HG02798 (cell line): ENCODE data around the gene PKMYT1.

Experiments
- ATAC-seq: cut with Tn5 transposase; IDR thresholded peaks from one replicate; pipeline ENCODE4 v1.9.1; 2021; ENCODE audit warnings: mild to moderate bottlenecking; ENCODE audit not compliant: unreplicated experiment, poor library complexity

The PKMYT1 gene

DNA sequence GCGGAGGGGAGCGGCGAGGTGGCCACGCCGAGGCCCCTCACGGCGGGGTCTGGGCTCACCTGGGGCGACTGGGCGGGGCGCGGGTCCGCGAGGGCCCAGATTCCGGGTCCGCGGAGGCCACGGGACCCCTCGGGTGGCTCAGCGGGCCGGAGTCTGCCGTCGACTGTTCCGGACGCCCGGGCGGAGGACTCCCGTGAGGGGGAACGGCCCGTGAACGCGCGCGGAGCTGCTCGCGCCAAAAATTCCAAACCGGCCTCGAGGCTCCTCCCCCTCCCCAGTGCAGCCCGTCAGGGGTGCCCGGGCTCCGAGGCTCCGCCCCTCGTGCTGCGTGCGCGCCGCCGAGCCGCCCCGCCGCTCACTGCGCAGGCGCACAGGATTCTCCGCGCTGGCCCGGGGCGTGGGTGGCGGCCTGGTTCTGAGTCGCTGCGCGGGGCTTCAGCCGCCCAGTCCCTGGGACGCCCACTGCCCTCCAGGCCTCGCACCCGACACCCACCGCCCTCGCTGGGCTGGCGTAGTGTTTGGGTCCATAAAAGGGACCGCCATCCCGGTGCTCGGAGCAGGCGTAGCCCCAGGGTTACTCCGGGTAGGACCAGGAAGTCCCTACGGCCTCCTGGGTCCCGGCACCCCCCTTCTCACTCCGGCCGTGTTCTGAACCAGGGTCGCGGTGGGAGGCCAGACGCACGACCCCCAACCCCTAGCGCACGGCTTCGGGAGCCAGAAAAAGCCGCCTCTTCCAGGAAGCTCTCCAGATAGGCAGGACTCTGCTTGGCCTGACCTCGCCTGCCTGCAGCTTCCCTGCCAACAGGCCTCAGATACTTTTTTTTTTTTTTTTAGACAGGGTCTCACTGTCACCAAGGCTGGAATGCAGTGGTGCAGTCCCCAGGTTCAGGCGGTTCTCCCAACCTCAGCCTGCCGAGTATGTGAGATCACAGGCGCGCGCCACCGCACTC, at the start of gene PKMYT1:
PKMYT1 (minus strand) TSS at position 220 of the 950 bp plus-strand sequence. CDS start 789 bp downstream, outside the sequence.
- ATAC-seq = peak; percentile 87

DNA sequence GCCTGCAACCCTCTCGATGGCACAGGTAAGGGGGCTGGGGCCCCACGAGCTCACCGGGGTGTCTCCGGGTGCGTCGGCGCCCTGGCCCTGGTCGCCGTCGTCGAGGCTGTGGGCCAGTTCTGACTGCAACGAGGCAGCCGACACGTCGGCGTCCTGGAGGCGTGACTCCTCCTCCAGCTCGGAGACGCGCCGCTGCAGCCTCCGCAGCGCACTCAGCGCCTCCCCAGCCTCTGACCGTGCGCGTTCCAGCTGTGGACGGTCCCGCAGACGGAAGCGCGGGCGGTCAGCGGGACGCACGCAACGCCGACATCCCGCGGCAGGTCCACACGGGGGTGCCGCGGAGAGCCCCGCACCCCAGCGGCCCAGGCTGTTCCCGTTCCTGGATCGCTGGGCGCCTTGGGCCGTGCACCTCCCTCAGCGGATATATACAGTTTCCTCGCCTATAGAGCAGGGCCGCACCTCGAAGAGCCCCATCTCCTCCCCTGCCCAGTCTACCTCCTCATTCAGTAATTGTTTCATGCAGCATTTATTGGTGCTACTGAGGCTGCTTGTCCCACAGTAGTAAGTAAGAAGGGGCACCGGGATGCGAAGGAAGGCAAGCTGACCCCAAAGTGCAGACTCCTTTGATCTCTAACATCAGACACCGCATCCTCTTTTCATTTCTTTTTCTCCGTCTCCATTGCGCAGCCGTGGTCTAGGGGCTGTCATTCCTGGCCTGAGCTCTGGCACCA, 49.4 kb upstream of the PKMYT1 start:
- ATAC-seq = no peak

DNA sequence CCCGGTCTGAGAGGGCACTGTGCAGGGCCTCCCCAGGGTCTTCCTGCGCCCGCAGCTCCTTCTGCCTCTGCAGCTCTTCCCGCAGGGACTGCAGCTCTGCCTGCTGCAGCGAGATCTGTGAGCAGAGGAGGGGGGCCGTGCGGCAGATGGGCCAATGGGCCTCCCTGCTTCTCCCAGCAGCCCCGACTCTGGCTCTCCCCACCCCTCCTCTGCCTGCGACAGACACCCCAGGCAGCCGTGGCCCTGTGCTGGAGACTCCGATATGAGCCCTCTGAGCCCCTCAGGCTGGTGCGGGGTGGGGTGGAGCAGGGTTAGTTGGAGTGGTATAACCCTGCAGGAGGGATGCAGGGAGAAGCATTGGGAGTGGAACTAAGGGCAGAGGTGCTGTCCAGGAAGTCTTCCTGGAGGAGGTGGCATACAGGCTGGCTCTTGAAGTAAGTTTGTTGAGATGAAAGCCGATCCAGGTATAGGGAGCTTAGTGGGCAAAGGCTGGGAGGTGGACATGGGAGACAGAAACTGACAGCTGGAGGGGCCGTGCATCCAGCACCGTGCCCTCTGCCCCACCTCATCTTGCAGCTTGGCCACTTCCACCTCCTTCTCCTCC, 48.6 kb upstream of the PKMYT1 start:
- ATAC-seq = no peak

DNA sequence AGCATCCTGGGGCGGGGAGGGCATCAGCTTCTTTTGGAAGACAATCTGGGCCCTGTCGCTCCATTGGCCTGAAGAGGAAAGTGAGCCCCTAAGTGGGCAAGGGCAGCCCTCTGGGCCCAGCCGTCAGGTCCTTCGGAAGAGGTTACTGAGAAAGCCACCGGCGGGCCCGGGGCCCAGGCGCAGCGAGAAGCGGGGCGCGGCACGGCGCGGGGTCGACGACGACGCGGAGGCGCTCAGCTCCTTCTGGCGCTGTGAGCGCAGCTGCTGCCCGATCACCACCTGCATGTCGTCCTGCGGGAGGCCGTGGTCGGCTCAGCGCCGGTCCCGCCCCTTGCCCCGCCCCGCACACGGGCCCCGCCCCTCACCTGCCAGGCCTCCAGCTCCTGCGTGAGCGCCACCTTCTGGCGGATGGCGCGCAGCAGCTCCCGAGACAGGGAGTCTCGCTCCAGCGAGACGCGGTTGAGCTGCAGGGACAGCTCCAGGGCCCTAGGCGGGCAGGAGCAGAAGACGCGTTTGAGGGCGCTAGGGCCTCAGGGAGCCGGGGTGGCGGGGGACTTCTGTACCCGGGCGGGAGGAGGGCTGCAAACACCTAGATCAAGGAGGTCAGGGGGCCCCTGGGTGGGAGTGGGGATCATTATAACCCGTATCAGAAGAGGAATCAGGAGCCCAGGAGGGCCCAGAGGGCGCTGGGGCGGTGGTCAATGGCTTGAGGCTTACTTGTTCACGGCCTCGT, 47.9 kb upstream of the PKMYT1 start:
- ATAC-seq = peak; percentile 35

DNA sequence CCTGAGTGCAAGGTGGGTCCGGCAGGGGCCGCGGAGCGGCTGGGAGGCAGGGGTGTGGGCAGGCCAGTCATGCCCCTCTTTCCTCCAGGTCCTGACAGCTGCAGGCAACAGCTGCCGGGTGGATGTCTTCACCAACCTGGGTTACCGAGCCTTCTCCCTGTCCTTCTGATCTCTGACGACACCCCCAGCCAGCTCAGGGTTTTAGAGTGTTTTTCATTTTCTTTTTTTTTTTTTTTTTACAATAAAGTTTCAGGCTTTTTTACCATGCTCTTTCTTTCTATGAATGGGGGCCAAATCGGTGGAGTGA, 47.2 kb upstream of the PKMYT1 start:
- no peak for ATAC-seq

DNA sequence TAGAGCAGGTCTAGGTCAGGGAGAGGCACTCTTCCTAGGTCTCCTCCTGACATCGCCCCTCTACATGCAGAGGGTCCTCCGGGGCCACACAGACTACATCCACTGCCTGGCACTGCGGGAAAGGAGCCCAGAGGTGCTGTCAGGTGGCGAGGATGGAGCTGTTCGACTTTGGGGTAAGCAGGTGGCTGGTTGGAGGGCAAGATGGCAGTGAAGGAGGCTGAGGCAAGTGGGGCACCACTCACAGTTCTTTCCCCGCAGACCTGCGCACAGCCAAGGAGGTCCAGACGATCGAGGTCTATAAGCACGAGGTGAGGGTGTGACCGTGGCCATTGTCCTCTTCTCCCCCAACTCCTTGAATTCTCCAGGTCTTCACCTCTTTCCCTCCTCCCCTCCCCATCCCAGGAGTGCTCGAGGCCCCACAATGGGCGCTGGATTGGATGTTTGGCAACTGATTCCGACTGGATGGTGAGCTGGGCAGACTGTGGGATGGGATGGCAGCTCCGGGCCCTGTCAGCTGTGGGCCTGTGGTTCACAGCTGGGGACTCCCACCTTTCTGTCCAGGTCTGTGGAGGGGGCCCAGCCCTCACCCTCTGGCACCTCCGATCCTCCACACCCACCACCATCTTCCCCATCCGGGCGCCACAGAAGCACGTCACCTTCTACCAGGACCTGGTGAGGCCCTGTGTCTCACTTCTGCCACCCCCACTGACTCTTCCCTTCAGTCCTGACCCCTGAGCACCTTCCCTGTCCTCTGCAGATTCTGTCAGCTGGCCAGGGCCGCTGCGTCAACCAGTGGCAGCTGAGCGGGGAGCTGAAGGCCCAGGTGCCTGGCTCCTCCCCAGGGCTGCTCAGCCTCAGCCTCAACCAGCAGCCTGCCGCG, 46.6 kb upstream of the PKMYT1 start:
- ATAC-seq = no peak

DNA sequence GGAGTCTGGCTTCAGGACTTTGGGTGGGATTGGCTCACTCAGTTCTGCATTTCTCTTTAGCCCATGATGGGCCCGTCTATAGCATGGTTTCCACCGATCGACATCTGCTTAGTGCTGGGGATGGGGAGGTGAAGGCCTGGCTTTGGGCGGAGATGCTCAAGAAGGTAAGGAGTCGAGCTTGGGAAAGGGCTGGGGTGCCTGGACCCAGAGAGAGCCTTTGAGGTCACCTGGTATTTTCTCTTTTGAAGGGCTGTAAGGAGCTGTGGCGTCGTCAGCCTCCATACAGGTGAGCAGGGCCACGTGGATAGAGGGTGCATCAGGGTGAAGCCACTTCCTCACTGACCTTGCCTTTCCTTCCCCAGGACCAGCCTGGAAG, 45.7 kb upstream of the PKMYT1 start:
- no peak for ATAC-seq

DNA sequence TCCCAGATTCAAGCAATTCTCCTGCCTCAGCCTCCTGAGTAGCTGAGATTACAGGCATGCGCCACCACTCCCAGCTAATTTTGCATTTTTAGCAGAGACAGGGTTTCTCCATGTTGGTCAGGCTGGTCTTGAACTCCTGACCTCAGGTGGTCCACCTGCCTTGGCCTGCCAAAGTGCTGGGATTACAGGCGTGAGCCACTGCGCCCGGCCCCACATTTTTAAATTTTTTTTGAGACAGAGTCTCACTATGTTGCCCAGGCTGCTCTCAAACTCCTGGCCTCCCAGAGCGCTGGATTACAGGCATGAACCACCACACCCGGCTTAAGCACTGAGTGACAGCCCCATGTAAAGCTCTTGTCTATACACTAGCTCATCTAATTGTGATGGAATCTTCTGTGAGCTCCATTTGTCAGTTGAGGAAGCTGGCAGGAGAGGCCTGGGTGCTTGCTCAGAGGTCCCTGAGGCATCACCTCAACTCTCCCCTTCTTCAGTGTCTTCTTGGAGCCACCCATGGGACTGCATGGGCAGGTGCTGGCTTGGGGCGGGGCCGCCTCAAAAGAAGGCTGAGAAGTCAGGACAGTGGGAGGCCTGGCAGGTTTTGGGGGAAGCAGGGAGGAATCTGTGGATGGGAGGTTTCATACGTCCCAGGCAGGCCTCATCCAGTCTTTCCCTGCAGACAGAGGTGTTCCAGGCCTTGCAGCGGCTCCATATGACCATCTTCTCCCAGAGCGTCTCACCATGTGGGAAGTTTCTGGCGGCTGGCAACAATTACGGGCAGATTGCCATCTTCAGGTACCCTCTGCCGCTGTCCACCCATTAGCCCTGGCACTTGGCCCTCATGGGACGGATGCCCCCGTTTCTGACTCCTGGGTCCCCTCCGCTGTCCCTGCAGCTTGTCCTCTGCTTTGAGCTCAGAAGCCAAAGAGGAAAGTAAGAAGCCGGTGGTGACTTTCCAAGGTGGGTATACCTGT, 45.1 kb upstream of the PKMYT1 start:
- ATAC-seq = no peak

DNA sequence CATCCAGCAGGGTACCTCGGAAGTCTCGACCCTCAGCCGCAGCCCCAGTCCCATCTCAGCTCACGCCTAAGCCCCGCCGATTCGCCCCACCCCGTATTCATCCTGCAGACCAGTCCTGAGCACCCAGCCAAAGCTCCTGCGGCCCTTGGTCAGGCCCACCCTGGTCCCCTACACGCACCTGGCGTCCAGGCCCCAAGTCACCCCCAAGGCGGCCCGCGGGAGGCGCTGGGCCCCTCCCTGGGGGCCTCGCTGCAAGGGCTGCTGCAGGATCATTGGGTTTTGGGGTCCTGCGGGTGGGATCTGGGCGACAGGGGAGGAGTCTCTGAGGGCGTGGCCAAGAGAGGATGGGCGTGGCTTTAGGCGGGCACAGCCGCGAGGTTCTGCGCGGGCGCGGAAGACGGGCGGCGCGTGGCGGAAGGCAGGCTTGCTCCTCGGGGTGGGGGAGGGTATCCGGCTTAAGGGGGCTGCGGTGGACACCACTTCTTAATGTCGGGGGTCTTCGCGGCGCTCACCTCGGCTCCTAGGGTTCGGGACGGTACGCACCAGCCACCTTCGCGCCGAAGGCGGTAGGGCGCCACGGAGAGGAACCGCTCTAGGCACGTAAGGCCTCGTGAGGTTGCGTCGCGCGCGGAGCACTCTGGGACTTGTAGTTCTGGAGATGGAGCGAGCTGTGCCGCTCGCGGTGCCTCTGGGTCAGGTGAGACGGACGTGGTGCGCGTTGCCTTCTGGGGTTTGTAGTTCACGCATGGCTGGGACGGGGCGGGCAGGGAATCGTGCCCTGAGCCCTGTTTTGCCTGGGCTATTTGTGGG, 43.6 kb upstream of the PKMYT1 start, which contains the start of the genes HCFC1R1 and THOC6:
HCFC1R1 (minus strand) TSS at position 274 of the 810 bp plus-strand sequence; CDS start at position 273, 1 bp downstream.
THOC6 (plus strand) TSS at position 367 of the 810 bp plus-strand sequence; CDS start at position 659, 292 bp downstream.
- ATAC-seq = peak; percentile 80

DNA sequence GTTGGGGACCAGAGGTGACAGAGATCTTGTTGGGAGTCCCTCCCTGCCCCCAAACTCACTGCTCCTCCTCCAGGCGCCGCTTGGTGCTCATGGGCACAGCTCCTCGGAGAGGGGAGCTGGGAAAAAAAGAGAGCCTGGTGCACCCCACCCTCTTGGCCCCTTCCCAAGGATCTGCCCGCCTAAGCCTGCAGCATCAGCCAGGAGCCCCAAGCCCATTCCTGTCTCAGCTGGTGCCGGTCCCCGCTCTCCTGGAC, 43.1 kb upstream of the PKMYT1 start:
- no peak for ATAC-seq

DNA sequence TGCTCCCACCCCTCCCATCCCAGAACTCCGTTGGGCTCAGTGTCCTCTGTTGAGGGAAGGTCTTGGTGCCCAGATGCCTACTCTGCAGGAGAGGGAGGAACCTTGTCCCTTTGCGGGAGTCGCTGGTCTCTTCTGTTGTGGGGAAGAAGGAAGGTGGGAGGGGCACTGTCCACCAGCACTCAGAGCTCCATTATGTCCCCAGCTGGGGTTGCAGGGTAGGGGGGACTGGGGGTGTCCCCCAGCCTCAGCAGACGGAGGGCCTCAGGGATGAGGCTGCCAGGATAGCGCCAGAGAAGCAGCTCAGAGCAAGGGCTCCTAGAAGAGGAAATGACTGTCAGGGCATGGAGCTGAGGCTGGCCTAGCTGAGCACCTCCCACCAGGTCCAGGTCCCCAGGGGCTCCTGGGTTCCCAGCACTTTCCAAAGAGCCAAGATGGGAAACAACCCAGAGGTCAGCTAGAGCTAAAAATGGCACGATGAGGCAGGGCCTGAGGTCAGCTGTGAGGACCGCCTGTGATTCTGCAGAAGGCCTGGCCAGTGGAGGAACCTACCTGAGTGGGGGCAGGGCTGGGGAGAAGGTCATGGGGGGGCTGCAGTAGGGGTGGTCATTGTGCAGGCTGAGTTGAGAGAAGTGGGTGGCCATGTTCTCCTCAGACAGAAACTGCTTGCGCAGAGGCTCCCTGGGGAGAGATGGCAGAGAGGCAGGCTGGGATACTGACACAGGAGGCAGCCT, 42.6 kb upstream of the PKMYT1 start:
- ATAC-seq = no peak

DNA sequence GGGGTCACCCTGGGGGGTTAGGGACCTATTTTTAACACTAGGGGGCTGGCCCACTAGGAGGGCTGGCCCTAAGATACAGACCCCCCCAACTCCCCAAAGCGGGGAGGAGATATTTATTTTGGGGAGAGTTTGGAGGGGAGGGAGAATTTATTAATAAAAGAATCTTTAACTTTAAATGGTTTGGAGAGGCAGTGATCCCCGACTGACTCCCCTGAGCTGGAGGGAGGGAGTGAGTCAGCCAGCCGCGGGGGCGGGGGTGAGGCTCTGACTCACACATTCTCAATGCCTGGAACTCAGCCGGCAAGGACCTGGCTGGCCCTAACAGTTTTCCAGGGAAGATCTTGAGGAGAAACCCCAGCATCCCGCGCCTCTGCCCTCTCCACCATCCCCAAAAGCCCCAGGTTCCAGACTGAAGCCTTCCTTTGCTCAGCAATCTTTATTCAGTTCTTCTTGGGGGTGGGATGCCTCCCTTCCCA, 42.0 kb upstream of the PKMYT1 start:
- no peak for ATAC-seq

DNA sequence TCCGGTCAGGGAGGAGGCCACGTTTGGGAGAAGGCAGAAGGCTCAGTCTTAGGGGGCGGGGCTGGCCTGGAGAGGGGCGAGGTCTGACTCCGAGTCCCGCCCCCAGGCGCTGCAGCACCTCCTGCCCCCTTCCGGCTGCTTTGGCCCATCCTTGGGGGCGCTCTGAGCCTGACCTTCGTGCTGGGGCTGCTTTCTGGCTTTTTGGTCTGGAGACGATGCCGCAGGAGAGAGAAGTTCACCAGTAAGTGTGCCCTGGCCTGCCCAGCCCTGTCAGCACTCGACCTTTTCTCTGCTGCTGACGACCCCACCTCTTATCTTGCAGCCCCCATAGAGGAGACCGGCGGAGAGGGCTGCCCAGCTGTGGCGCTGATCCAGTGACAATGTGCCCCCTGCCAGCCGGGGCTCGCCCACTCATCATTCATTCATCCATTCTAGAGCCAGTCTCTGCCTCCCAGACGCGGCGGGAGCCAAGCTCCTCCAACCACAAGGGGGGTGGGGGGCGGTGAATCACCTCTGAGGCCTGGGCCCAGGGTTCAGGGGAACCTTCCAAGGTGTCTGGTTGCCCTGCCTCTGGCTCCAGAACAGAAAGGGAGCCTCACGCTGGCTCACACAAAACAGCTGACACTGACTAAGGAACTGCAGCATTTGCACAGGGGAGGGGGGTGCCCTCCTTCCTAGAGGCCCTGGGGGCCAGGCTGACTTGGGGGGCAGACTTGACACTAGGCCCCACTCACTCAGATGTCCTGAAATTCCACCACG, 41.4 kb upstream of the PKMYT1 start:
- ATAC-seq = no peak

DNA sequence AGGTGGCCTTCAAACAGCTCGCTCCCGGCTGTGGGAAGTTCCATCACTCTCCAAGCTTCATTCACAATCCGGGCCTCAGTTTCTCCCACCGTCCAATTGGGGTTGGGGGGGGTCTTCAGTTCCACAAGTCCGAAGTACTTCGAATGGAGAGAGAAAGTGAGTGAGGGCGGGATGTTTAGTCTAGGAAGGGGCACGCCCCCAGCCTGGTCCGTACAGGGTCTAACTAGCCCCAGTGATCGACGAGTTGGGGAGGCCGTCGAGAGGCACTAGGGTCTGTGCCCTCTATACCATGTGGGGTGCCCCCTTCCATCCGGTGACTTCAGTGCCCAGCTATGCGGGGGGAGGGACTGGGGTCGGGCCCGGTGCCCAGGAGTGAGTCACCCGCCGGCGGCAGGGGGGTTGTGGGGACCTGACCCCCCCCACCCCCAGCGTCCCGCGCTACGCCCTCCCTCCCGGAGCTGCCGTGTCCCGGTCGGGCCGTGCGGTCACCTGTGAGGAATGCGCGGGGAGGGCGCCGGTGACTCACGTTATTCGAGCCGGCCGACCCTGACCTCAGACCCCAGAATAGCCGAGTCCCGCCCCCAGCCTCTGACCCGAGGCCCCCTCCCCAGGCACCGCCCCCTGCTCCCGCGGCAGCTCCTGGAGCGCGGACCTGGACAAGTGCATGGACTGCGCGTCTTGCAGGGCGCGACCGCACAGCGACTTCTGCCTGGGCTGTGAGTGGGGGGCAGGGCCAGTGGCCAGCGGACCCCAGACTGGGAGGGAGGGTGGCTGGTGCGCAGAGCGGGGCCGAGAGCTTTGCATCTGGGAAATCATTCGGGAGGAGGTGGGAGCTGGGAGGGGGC, 40.6 kb upstream of the PKMYT1 start:
- no peak for ATAC-seq

DNA sequence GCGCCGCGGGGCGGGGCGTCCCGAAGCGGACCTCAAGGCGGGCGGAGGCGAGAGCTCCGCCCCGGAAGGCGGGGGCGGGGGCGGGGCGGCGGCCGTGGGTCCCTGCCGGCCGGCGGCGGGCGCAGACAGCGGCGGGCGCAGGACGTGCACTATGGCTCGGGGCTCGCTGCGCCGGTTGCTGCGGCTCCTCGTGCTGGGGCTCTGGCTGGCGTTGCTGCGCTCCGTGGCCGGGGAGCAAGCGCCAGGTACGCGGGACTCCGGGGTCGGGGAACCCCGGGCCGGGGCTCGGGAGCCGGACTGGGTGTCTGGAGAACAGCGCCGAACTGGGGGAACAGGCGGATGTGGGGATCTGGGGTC, 40.0 kb upstream of the PKMYT1 start, which contains the start of gene TNFRSF12A:
TNFRSF12A (plus strand) TSS at position 122 of the 357 bp plus-strand sequence; CDS start at position 152, 30 bp downstream.
- peak; percentile 26 for ATAC-seq
